Liver (tissue), 3 donors: ENCODE measurements around the gene TSPOAP1.

ENCODE experiments used
- RAD21 ChIP-seq, 2 donors: IDR thresholded peaks; 2 replicates each; pipeline ENCODE4 v1.6.1; 2016; ENCODE audit warnings: antibody characterized with exemption in 2 of 2, mild to moderate bottlenecking in 2 of 2
- TF ChIP-seq, protein P1 (sequence below): fragments of 150-350 bp; IDR thresholded peaks from 2 replicates; pipeline ENCODE4 v1.5.1; 2017; ENCODE audit warnings: improper control_type of control experiment, low read depth, low read length; ENCODE audit not compliant: missing input control
- donor health status: healthy.
- donor health status: healthy.

DNA sequence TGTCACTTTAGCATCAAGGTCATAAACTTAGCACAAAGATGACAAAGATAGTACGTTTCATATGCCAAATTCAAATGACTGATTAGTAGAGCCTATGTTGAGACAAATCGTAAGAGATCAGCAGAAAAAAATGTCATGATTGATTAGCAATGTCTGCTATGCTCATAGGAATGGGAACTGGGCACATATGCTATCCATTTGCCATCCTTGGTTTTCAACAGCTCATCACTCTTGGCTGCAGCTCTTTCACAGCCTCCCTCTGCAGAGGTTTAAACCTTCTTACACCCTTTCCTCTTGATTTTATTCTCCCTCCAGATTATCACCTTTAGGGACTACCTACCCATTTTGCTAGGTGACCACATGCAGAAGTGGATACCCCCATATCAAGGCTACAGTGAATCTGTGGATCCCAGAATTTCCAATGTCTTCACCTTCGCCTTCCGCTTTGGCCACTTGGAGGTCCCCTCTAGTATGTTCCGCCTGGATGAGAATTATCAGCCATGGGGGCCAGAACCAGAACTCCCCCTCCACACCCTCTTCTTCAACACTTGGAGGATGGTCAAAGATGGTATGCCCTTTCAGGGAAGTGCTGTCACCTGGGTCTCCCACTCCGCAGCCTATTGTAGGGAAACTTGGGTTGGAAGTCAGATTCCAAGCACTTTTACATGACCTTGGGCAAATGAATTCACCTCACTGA lies 64.0 kb downstream of the TSPOAP1 start:
- TF ChIP-seq RAD21 (IDR thresholded peaks at IDR 0.05) = no peak
- TF ChIP-seq, protein P1, sequence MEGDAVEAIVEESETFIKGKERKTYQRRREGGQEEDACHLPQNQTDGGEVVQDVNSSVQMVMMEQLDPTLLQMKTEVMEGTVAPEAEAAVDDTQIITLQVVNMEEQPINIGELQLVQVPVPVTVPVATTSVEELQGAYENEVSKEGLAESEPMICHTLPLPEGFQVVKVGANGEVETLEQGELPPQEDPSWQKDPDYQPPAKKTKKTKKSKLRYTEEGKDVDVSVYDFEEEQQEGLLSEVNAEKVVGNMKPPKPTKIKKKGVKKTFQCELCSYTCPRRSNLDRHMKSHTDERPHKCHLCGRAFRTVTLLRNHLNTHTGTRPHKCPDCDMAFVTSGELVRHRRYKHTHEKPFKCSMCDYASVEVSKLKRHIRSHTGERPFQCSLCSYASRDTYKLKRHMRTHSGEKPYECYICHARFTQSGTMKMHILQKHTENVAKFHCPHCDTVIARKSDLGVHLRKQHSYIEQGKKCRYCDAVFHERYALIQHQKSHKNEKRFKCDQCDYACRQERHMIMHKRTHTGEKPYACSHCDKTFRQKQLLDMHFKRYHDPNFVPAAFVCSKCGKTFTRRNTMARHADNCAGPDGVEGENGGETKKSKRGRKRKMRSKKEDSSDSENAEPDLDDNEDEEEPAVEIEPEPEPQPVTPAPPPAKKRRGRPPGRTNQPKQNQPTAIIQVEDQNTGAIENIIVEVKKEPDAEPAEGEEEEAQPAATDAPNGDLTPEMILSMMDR = no peak
